ENCODE results near the gene IL18.
"Not testable (repeated sequence)": the region's sequence is repeated elsewhere in the genome, so short reads cannot be mapped to it uniquely, and the experiment has no call there.

- not testable (repeated sequence) for TF ChIP-seq TAF1 (IDR thresholded peaks at IDR 0.05; ENCODE audit: control insufficient read depth, extremely low read depth, insufficient read depth, low read length, severe bottlenecking); KHSRP (IDR thresholded peaks at IDR 0.05)
- TF ChIP-seq, protein P1, sequence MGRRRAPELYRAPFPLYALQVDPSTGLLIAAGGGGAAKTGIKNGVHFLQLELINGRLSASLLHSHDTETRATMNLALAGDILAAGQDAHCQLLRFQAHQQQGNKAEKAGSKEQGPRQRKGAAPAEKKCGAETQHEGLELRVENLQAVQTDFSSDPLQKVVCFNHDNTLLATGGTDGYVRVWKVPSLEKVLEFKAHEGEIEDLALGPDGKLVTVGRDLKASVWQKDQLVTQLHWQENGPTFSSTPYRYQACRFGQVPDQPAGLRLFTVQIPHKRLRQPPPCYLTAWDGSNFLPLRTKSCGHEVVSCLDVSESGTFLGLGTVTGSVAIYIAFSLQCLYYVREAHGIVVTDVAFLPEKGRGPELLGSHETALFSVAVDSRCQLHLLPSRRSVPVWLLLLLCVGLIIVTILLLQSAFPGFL (CRISPR knock-in tag; IDR thresholded peaks at IDR 0.05): not testable (repeated sequence)
Observed at GRCh38 chr11:112199101-112199500, 35.2 kb upstream of the IL18 start.
